GM12891 (cell line): ENCODE results near the gene STK38L.

Experiments used
- DNase-seq: peaks from one replicate; pipeline ENCODE4 v3.0.0; 2011; ENCODE audit warnings: low spot score; ENCODE audit not compliant: insufficient read length
- FAIRE-seq: peaks from 2 replicates; lab custom pipeline; 2011; peaks lifted over from hg19 to GRCh38; lab: Jason Lieb, UNC
- PAX5 ChIP-seq: IDR thresholded peaks from 2 replicates; pipeline ENCODE4 v1.6.1; 2011; ENCODE audit warnings: low read length, moderate library complexity, mild to moderate bottlenecking; ENCODE audit not compliant: insufficient read depth, severe bottlenecking
- POLR2A ChIP-seq: IDR thresholded peaks from 2 replicates; pipeline ENCODE4 v1.6.1; 2011; ENCODE audit warnings: low read depth, low read length, control low read depth
- POLR2AphosphoS5 ChIP-seq: IDR thresholded peaks from 2 replicates; pipeline ENCODE4 v1.6.1; 2011; ENCODE audit warnings: low read depth, low read length, control low read depth
- POU2F2 ChIP-seq: IDR thresholded peaks from 2 replicates; pipeline ENCODE4 v1.6.1; 2011; ENCODE audit warnings: low read depth, mild to moderate bottlenecking, control low read depth, low read length, moderate library complexity
- SPI1 ChIP-seq: IDR thresholded peaks from 2 replicates; pipeline ENCODE4 v1.6.1; 2011; ENCODE audit warnings: low read depth, low read length, control low read depth
- TAF1 ChIP-seq: IDR thresholded peaks from 2 replicates; pipeline ENCODE4 v1.6.1; 2011; ENCODE audit warnings: low read depth, low read length, control low read depth

The STK38L gene

DNA sequence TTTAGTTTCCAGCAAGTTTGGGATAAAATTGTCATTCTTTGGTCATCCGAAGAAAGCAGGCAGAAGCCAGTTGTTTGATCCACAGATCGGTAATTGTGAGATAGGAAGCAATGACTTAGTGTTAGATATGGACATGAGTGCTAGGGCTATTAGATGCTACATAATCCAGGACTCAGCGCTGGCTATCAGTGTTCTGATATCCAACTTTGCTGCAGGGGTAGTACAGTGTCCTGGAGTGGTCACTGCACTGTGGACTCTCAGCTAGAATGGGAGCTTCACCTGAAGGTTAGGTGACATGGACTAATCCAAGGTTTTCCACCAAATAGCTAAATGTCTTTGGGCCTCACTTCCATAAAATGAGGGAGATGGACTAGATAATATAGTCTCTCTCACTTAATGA is 39.9 kb downstream of the STK38L start:
- peak; percentile 82 for FAIRE-seq
- TF ChIP-seq POLR2AphosphoS5 (0 out of 2 replicates have a peak, but pooled peaks have one; percentile 31), PAX5 (no peak)
- no peak for DNase-seq

- TF ChIP-seq SPI1 (no peak), POU2F2 (no peak), PAX5 (no peak), POLR2AphosphoS5 (no peak), POLR2A (no peak), TAF1 (no peak)
- no peak for FAIRE-seq
- no peak for DNase-seq
Observed at GRCh38 chr12:27284751-27285150, 40.7 kb downstream of the STK38L start.

- peak; percentile 51 for FAIRE-seq
- TF ChIP-seq SPI1, result no peak
- no peak for DNase-seq
Observed at GRCh38 chr12:27285403-27285802, 41.3 kb downstream of the STK38L start.

DNA sequence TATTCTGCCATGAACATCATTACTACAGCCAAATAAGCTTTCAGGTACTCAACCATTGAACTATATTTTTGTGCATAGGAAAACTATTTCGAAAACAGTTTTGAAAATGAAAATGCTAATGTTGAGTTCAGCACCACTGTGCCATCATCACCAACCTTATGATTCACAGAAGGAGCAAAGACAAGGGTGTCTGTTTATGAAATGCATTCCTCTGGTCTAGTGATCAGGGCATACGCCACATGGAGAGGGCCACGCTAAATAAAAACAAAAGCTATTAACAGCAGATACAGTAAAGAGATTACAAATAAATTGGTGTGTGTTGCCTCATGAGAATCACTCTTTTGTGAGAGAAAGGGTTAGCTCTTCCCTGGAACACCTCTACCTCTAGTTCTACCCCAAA is 45.3 kb downstream of the STK38L start:
- FAIRE-seq, result peak; percentile 51
- TF ChIP-seq TAF1 (no peak), POU2F2 (no peak), POLR2A (no peak)
- DNase-seq, result no peak

DNA sequence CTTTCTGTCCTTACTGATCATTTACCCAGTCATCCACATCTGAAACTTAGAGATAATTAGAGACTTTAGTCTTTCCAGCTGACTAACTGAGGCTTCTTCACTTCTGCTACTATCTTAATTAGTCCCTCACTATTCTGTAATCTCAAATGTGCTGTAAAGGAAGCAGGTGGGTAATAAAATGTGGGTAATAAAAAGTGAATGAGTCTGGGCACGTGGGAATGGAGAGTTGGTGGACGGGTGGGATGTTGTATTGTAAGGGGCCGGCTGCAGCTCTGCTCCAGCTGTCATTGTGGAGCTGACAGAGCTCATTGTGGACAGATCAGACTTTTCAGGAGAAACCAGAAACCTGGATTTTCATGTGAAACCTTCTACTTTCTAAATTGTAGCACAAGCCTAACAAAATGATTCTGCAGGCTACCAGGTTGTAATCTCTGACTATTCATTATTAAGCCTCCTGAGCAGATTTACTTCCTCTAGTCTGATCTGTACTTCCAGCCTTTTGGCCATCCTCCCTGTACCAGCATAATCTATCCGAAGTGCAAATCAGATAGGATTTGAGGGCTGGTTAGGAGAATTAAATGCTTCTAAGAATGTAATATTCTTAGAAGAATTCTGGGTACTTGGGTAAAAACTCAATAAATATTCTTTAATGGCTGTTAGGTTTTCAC is 46.5 kb downstream of the STK38L start:
- no peak for TF ChIP-seq TAF1
- TF ChIP-seq SPI1, result no peak
- no peak for TF ChIP-seq POU2F2
- TF ChIP-seq PAX5, result no peak
- TF ChIP-seq POLR2A, result no peak; the same call in 1 of the 2 replicates
- TF ChIP-seq POLR2AphosphoS5, result no peak
- FAIRE-seq, result peak; percentile 74
- DNase-seq, result no peak

DNA sequence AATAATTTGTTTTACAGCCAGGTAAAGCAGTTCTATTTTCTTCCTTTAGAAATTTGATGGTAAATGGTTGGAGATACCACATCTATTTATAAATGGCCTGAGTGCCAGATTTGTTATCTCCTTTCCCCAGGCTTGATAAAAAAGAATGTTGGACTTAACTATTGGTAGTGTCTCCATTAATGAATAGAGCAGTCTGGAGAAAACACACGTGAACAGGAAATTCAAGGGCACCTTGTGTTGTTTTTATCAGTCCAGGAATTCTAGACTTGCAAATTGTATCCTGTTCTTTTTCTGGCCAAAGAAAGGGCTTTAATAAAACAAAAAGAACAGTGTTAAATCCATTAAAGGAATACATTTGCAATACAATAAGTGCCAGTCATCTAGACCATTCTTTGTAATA is 47.8 kb downstream of the STK38L start:
- DNase-seq (no peak), FAIRE-seq (no peak)
- TF ChIP-seq SPI1, result no peak
- TF ChIP-seq TAF1, result no peak
- no peak for TF ChIP-seq PAX5
- no peak for TF ChIP-seq POU2F2
- TF ChIP-seq POLR2AphosphoS5, result no peak

DNA sequence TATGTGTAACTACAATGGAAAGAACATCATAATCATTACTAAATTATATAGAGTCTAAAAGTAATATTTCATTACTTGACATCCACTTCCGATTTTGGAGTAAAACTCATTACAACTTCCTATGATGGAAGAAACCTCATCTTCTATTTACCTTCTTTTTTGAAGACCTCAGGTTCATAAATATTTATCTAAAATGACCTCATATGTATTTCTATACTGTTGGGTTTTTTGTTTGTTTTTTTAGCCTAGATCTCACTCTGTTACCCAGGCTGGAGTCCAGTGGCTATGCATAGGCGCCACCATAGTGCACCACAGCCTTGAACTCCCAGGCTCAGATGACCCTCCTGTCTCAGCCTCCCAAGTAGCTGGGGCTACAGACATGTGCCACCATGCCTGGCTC is 48.6 kb downstream of the STK38L start:
- no peak for DNase-seq
- no peak for TF ChIP-seq POLR2A
- no peak for TF ChIP-seq SPI1
- TF ChIP-seq POU2F2, result no peak
- no peak for TF ChIP-seq POLR2AphosphoS5
- TF ChIP-seq TAF1, result no peak
- no peak for FAIRE-seq

GRCh38 chr12:27293463-27293862 is 49.4 kb downstream of the STK38L start:
- DNase-seq (no peak), FAIRE-seq (peak; percentile 51)
- TF ChIP-seq PAX5 (no peak), POU2F2 (no peak), POLR2AphosphoS5 (no peak), TAF1 (no peak), SPI1 (no peak), POLR2A (no peak)

- TF ChIP-seq POLR2AphosphoS5 (no peak), TAF1 (no peak), POU2F2 (no peak), POLR2A (no peak), SPI1 (no peak), PAX5 (no peak)
- DNase-seq (no peak), FAIRE-seq (no peak)
Observed at GRCh38 chr12:27296674-27297073, 52.6 kb downstream of the STK38L start.

DNA sequence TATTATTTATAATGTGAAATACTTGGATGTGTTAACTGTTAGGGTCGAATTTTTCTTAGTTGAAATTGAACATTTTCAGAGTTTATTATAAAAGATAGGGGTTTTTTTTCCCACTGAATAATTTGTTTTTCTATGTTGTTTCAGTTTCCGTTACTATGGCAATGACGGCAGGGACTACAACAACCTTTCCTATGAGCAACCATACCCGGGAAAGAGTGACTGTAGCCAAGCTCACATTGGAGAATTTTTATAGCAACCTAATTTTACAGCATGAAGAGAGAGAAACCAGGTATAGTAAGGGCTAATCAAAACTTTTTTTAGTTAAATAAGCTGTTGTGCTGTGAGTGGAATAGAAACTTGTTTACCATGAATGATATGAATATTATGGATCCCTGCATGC is 53.5 kb downstream of the STK38L start:
- DNase-seq (no peak), FAIRE-seq (peak; percentile 43)
- TF ChIP-seq POLR2A (no peak), TAF1 (no peak), POU2F2 (no peak), SPI1 (no peak), PAX5 (no peak), POLR2AphosphoS5 (no peak)
